ENCODE measurements around the gene RPL28.

RPL28 gene

DNA sequence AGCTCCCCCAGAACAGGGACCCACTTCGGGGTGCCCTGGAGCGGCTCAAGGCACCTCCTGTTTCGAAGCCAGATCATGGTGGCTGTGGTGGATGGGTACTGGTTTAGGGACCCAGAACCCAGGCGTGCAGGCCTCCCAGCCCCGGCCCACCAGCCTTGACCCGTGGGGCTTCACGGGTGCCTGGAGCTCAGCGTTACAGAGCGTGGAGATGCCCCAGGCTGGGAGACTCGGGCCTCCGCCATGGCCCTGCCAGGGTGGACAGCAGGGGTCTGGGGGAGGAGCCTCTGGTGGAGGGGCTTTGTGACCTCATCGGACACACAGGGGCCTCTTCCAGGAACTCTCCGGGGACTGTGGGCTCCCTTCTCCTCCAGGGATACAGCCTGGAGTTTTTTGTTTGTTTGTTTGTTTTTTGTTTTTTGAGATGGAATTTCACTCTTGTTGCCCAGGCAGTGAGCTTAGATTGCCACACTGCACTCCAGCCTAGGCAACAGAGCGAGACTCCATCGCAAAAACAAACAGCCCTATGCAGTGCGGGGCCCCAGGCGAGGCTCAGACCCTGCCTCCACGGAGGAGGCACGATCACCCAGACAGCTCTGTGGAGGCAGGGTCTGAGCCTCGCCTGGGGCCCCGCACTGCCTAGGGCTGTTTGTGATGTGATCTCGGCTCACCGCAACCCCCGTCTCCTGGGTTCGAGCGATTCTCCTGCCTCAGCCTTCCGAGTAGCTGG is 22.6 kb upstream of the RPL28 start, which contains the start of gene GARIN5B:
Gene GARIN5B (minus strand): TSS at position 271 of the 727 bp plus-strand sequence. CDS start 194 bp downstream, at position 77.
- Histone ChIP-seq H3K27ac (replicated peaks) (no peak within 1 kb of the TSS), H3K4me3 (replicated peaks; ENCODE audit: insufficient read depth, low read length) (no peak within 1 kb of the TSS), H3K27me3 (ENCODE audit: insufficient read depth, poor library complexity, severe bottlenecking) (no peaks in the 10 kb centered on the region)
- TF ChIP-seq REST (IDR thresholded peaks at IDR 0.05; ENCODE audit: insufficient replicate concordance, low read depth) (no peak), POLR2AphosphoS5 (IDR thresholded peaks at IDR 0.05; ENCODE audit: low read depth) (no peak), GABPA (IDR thresholded peaks at IDR 0.05; ENCODE audit: low read depth) (no peak), SPI1 (IDR thresholded peaks at IDR 0.05; ENCODE audit: borderline replicate concordance, low read depth) (no peak)
- TF ChIP-seq, protein P1, sequence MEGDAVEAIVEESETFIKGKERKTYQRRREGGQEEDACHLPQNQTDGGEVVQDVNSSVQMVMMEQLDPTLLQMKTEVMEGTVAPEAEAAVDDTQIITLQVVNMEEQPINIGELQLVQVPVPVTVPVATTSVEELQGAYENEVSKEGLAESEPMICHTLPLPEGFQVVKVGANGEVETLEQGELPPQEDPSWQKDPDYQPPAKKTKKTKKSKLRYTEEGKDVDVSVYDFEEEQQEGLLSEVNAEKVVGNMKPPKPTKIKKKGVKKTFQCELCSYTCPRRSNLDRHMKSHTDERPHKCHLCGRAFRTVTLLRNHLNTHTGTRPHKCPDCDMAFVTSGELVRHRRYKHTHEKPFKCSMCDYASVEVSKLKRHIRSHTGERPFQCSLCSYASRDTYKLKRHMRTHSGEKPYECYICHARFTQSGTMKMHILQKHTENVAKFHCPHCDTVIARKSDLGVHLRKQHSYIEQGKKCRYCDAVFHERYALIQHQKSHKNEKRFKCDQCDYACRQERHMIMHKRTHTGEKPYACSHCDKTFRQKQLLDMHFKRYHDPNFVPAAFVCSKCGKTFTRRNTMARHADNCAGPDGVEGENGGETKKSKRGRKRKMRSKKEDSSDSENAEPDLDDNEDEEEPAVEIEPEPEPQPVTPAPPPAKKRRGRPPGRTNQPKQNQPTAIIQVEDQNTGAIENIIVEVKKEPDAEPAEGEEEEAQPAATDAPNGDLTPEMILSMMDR (IDR thresholded peaks at IDR 0.05; ENCODE audit: insufficient read depth, low read length) = no peak
- DNase-seq (ENCODE audit: low read depth in 1 of 2, low spot score in 1 of 2) = no peak

- no peak for DNase-seq (ENCODE audit: low read depth in 1 of 2, low spot score in 1 of 2)
- TF ChIP-seq POLR2AphosphoS5 (IDR thresholded peaks at IDR 0.05; ENCODE audit: low read depth) (no peak), GABPA (IDR thresholded peaks at IDR 0.05; ENCODE audit: low read depth) (no peak), REST (IDR thresholded peaks at IDR 0.05; ENCODE audit: insufficient replicate concordance, low read depth) (no peak), SPI1 (IDR thresholded peaks at IDR 0.05; ENCODE audit: borderline replicate concordance, low read depth) (no peak)
- TF ChIP-seq, protein P1 (IDR thresholded peaks at IDR 0.05; ENCODE audit: insufficient read depth, low read length) = no peak
- H3K27me3 ChIP-seq (ENCODE audit: insufficient read depth, poor library complexity, severe bottlenecking) = peaks cover 16% of the 10 kb centered on the region
- no peak overlapping the region for H3K27ac ChIP-seq (replicated peaks)
- no peak overlapping the region for H3K4me3 ChIP-seq (replicated peaks; ENCODE audit: insufficient read depth, low read length)
Observed at GRCh38 chr19:55365245-55365644, 20.5 kb upstream of the RPL28 start.

DNA sequence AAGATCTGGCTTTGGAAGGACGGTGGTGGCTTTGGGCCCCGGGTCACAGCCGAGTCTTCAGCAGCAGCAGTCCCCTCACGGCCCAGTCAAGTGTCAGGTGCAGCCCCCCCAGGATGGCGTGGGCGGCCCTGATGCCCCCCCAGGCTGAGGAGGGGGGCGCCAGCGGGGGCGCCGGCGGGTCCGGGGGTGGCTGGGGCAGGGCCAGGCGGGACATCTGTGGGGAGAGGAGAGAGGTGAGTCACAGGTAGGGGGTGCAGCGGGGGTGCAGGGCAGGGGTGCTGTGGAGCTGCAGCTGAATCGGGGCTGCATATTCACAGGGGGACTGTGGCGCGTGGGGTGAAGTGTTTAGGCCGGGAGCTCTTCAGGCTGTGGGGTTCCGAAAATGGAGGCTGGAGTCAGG is 19.8 kb upstream of the RPL28 start:
- no peak for TF ChIP-seq POLR2AphosphoS5 (IDR thresholded peaks at IDR 0.05; ENCODE audit: low read depth)
- TF ChIP-seq, protein P1 (IDR thresholded peaks at IDR 0.05; ENCODE audit: insufficient read depth, low read length) = no peak
- no peak for TF ChIP-seq GABPA (IDR thresholded peaks at IDR 0.05; ENCODE audit: low read depth)
- TF ChIP-seq SPI1 (IDR thresholded peaks at IDR 0.05; ENCODE audit: borderline replicate concordance, low read depth) = no peak
- no peak overlapping the region for H3K27ac ChIP-seq (replicated peaks)
- H3K27me3 ChIP-seq (ENCODE audit: insufficient read depth, poor library complexity, severe bottlenecking) = peaks cover 21% of the 10 kb centered on the region
- no peak for DNase-seq (ENCODE audit: low read depth in 1 of 2, low spot score in 1 of 2)
- no peak overlapping the region for H3K4me3 ChIP-seq (replicated peaks; ENCODE audit: insufficient read depth, low read length)
